Left renal cortex interstitium (tissue), 4 donors: ENCODE data around the gene SERPINA4. TPM values are rescaled to one million over a fixed set of nuclear protein-coding genes. Genes with fewer than 3 reads are reported as not detected.
"Not testable (repeated sequence)": the region's sequence is repeated elsewhere in the genome, so short reads cannot be mapped to it uniquely, and the experiment has no call there.

Experiments
- DNase-seq, 4 donors: peaks; one replicate each; pipeline ENCODE4 v3.0.0-alpha.2; 2013; ENCODE audit warnings: low read depth in 4 of 4, low spot score in 2 of 4, missing footprints in 1 of 4
- polyA plus RNA-seq, 4 donors: library from polyadenylated mRNA; unstranded; fragments of 120-200 nt; gene quantifications; one replicate each; pipeline ENCODE4 v1.2.1, GENCODE V29; 2013; ENCODE audit not compliant: insufficient read length in 4 of 4

The SERPINA4 gene
- polyA plus RNA-seq, 4 donors, result 1.0 to 3.8 (median 1.3) TPM

DNA sequence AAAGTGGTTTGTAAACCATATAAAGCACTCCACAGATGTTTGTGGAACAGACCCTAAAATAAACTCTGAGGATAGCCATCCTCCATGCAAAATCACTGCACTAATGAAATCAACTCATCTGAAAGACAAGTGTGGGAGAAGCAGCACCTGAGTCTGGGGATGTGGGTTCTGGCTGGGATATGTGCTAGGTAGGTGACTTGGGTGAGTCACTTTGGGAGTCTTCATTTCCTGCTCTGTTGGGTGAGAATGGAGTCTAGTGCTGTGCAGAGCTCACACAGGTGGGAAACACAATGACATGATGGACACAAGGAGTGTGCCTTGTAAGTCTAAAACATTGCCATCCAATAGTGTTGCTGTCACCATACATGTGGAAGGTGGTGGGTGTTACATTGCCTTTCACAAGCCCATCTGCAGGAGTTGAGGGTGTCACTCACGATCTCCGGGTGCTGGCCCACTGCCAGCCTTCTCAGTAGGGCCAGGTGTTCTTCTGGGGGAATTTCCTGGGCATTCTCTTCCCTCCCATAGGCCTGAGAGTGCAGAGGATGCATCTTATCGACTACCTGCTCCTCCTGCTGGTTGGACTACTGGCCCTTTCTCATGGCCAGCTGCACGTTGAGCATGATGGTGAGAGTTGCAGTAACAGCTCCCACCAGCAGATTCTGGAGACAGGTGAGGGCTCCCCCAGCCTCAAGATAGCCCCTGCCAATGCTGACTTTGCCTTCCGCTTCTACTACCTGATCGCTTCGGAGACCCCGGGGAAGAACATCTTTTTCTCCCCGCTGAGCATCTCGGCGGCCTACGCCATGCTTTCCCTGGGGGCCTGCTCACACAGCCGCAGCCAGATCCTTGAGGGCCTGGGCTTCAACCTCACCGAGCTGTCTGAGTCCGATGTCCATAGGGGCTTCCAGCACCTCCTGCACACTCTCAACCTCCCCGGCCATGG lies 2.0 kb downstream of the SERPINA4 start:
- DNase-seq, result no peak

DNA sequence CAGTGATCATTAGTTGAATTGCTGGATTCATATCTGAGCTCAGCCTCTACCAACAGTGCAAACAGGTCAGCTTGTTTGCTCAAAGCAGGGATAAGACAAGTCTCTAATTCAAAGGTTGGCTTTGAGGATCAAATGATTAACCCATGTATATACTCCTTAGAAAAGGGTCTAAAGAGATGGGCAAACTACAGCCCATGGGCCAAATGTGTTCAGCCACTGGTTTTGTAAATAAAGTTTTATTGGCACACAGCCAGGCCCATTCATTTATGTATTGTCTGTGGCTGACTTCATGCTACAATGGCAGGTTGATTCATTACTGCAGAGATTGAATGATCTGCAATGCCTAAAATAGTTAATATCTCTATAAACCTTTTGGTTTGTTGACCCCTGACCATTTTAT lies 3.1 kb downstream of the SERPINA4 start:
- no peak for DNase-seq

DNA sequence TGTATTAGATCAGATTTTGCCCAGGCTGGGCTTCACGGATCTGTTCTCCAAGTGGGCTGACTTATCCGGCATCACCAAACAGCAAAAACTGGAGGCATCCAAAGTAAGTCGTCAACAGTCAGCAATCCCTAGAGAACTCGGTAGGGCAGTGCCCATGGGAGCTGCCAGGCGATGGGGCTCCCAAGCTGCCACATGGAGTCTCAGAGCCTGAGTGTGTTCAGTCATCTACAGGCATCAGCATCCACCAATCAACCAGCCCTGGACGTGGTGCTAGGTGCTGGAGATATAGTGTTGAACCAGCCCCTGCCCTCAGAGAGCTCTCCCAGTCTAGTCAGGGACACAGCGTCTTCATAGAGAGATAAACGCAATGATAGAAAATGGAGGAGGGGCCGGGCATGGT lies 6.9 kb downstream of the SERPINA4 start:
- DNase-seq, result no peak

DNA sequence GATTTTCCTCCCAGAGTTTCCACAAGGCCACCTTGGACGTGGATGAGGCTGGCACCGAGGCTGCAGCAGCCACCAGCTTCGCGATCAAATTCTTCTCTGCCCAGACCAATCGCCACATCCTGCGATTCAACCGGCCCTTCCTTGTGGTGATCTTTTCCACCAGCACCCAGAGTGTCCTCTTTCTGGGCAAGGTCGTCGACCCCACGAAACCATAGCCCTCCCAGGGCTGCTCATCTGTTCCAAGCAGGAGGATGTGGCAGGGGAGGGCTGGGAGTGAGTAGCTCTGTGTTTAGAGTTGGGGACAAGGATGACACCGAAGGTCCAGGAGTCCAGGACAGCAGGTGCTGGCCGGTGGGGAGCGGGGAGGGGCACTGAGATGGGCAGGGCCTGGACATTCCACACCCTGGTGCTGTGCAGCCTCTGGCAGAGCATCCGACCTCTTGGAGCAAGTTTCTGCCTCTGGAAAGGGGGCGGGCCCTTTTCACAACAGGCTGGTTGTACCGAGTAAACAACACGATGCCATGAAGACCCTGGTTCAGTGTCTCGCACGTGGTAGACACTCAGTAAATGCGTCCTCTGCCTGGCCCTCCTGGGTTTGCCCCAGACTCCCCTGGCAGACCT lies 8.2 kb downstream of the SERPINA4 start:
- DNase-seq, result no peak

DNA sequence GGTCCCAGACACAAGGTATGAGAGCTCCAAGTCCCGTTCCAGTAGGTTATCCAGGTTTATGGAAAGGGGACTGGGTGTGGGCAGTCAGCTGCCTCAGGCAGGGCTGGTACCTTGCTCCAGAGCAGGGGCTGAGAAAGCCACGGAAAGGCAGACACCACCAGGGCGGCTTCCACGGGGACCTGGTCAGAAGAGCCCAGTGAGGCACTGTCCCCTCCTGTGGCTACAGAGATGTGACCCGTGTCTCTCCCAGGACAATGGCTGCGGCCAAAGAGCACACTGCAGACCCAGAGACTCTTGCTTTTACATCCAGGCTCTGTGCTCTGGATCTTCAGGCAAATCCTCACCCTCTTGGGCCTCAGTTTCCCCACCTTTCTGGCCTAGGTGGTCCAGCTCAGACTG lies 8.8 kb downstream of the SERPINA4 start:
- DNase-seq, result no peak

DNA sequence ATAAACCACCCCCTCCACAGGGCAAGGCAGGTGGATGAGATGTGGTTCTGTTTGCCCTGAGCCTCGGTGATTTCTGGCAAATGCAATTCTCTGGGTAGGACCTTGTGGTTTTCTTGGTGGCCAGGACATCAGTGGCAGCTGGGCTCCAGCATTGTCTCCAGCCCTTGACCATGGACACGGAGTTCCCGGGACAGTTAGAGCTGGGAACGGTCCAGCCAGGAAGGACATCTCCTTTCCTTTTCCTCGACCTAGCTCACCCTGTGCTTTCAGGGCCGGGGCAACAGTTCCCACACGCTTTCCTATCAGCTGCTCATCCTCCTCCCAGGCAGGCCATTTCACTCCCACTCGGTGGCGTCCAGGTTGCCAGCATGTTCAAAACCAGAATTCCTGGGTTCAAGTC lies 9.2 kb downstream of the SERPINA4 start:
- DNase-seq, result no peak

DNA sequence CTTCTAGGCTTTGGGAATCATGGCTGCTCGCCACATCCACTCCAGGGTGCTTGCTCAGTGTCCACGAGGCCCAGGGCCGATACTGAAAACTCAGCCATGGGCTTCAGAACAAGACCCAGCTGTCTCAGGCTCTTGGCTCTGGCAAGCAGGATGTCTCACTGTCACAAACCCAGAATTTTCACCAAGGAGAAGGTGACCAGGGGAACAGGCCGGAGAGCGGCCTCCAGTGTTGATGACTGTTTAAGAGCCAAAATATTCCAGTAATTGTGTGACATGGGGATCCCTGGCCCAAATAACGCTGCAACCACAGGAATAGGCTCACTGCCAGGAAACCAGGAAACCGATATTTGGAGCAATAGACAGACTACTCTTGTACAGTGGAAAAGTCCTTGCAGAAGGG lies 10.2 kb downstream of the SERPINA4 start:
- DNase-seq, result no peak

DNA sequence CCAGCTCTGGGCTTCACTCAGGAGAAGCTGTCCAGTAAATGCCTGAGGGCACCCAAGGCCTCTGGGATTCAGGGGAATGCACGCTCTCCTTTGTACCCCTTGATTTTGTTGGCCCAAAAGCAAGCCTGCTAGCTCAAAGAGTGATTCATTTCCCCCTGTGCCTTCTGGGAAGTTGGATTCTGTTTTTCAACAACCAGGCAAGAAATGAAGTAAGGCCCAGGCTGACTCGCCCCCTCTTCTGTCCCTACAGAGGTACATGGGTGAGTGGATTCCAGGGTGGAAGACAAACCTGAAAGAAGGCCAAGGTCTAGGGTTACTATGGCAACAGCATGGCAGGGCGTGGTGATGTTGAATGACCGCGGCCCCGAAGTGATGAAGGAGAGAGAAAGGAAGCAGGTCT lies 10.7 kb downstream of the SERPINA4 start:
- no peak for DNase-seq

DNA sequence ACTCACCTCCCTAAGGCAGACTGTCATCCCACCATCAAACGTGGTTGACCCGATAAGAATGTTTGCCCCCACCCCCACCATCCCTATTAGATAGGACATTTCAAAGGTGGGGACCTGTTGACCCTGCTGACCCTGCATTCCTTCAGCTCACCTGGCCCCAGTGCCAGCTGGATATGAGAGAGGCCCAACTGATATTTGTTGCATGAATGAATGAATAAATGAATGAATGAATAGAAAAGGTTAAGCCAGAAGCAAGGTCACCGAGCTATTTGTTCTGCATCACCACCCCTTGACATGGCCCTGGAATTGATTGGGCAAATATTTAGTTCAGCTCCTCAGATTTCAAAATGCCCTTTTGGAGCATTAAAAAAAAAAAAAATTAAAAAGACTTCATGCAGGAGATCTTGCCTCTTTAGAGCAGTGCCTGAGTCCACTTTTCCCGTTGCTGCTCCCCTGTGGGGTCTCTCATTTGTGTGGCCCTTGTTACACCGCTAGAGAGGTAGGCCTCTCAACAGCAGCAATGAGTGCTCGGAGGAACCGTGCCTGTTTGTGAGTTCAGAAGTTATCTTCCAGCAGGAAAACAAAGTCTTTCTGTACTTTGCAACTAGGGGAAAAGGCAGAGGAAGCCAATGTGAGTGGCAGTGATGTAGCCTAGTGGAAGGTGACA lies 11.5 kb downstream of the SERPINA4 start:
- DNase-seq, result no peak

DNA sequence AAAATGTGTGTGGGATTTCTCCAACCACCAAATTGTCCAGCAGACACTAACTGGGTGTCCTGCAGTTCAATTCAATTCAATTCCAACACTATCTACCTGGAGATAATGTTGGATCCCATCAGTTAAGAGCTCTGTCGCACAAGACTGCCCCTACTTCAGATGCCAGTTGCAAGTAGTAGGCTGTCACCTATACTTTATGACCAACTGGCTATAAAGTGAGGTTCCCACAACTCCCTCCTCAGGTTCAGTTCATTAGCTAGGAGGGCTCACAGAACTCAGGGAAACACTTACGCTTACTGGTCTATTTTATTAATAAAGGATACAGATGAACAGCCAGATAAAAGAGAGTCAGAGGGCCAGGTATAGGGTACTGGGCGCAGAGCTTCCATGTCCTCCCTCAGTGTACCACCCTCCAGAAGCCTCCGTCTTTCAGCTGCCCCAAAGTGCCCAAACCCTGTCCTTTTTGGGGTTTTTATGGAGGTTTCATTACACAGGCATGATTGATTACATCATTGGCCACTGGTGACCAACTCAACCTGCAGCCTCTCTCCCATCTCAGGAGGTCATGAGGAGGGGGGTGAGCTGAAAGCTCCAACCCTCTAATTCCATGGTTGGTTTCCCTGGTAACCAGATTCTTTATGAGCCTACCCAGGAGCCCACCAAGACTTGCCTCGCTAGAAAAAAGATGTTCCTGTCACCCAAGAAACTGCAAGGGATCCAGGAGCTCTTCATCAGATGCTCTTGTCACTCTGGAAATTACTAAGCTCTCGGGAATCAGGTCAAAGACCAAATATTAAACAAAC lies 12.4 kb downstream of the SERPINA4 start:
- no peak for DNase-seq

DNA sequence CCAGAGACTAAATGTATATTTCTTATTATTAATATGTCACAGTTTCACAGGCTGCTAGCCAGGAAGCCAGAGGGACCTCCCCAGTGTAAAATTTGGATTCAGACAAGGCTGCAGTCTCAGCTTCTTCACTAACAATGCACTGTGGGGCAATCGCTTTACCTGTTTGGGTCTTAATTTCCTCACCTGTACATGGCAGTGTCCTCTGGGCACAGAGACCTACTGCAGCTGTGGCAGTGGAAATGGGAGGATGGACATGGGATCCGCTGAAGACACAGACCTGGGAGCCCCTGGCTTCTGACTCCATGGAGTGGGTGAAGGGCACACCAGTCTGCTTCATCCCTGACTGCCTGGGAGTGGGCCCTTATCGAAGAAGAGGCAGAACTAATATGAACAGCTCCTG lies 13.1 kb downstream of the SERPINA4 start:
- no peak for DNase-seq

DNA sequence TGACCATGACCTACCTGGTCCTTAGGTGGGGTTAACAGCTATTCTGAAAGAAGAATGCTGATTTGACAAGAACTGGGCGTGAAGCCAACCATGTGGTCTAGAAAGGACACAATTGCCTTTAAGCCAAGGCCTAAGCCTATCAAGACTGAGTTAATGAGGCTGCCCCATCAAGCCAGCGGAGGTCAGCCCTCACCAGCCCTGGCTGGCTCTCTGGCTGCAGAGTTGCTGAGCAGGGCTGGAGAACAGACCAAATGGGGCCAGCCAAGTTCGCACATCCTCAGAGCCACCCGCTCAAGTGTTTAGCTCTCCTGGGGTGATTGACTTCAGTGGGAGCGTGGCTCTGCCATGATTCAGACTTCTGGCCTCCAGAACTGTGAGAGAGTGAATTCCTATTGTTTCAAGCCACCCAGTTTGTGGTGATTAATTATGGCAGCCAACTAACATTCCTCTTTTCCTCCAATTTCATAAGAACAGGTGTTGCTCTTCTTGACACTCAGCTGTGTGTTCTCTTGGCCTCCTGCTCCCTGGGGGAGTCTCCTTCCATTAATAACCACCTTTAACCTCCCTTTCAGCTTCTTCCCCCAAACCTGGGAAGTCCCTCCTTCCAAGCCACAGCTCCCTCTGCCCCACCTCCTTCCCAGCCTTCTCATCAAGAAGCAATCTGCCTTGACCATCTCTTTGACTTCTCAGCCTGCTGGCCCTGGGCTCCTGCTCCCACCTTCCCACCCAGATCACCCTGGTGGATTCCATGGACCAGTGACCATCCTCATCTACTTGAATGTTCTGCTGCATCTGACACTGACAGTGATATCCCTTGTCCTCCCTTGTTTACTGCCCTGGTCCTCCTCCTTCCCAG lies 14.7 kb downstream of the SERPINA4 start:
- DNase-seq, result no peak

DNA sequence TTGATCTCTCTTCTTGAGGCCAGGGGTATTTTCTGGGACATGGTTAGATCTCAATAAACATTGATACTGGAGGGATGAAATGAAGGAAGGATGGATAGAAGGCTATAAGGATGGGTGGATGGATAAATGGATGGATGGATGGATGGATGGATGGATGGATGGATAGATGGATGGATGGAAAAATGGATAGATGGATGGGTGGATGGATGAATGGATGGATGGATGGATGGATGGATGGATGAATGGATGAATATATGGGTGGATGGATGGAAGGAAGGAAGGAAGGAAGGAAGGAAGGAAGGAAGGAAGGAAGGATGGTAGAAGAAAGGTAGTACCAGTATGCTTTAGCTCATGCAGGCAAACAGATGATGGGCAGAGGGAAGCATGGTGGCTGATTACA lies 16.2 kb downstream of the SERPINA4 start:
- not testable (repeated sequence) for DNase-seq

DNA sequence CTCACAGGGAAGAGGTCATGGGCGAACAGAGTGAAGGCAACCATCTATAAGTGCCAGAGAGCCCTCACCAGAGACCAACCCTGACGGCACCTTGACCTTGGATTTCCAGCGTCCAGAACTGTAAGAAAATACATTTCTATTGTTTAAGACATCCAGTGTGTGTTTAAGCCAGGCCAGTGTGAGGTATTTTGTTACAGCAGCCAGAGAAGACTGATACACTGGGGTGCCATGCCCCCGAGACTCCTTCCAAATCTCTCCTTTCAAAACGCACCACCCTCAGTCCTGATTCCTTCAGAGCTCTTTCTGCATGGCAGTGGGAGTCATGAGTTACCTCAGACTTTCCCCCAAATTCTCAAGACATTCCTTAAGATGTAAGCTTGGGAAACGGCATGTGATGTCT lies 17.5 kb downstream of the SERPINA4 start:
- no peak for DNase-seq

DNA sequence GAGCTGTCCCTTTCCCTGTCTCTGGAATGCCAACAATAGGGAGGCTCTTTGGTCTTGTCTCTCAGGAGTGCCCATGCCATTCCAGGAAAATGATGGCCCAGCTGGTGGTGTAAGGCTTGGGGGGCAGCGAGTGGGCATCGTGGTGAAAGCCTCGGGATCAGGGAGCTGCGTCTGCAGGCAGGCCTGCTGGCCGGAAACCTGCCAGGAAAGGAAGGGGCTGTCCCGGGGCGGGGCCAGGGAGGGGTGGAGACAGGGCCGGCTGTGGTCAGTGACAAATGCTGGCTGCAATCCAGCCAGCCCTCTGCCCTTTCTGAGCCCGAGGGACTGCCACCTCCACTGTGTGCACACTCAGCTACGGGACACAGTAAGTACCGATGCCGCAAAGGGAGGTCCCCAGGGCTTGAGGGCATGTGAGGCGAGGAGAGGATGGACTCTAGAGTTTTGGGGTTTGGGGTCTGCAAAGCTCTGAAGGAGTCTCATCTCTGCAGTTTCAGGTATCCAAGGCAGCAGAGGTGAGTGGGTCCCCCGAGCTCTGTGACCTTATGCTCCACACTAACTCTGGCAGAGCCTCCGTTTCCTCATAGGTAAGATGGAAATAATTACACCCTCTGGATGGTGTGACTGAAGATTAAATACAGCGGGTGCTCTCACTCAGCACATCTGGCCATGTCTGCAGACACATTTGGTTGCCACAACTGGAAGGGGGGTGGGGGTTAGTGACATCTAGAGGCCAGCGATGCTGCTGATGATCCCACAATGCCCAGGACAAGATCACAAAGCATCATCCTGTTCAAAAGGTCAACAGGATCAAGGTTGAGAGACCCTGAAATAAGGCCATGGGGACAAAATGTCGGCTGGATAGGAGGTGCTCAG lies 20.1 kb downstream of the SERPINA4 start, which contains the start of gene SERPINA5:
TSS of gene SERPINA5 (plus strand) at position 300 of the 873 bp plus-strand sequence. CDS start 5,937 bp downstream, outside the sequence.
- no peak for DNase-seq

DNA sequence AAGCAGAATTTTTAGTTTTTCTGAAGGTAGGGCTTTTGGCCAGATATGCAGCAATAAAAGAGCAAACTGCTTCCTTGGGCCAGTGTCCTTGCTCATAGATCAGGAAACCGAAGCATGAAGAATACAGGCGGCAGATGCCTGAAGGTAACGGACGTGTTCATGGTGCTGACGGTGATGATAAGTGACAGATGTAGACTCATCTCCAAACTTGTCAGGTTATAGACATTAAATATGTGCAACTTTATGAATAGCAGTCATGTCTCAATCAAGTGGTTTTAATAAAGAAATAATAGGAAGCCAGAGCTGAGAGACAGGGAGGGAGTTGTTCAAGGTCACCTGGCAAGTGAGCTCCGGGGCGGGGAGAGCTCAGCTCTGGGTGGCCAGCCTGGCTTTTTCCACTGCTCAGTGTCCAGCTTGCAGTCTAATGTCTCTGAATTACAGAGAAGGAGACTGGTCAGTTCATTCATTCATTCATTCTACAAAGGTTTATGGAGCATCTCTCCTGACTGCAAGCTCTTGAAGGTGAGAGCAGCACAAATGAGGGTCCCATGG lies 21.0 kb downstream of the SERPINA4 start:
- DNase-seq, result no peak

DNA sequence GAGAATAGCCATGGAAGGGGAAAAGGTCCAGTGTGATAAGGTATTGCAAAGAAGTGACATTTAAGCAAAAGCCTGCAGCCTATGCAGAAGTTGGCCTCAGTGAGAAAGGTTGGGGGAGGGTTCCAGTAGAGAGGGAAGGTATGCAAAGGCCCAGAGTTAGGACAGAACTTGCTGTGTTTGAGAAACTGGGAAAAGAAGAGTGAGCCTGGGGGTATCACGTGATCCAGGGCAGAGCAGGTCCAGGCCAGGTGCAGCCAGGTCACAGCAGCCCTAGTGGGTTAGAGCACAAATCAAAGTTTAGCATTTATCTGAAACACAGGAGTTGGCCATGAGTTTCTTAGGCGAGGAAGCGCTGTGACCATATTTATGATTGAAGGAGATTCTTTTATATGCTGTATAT lies 21.6 kb downstream of the SERPINA4 start:
- no peak for DNase-seq

DNA sequence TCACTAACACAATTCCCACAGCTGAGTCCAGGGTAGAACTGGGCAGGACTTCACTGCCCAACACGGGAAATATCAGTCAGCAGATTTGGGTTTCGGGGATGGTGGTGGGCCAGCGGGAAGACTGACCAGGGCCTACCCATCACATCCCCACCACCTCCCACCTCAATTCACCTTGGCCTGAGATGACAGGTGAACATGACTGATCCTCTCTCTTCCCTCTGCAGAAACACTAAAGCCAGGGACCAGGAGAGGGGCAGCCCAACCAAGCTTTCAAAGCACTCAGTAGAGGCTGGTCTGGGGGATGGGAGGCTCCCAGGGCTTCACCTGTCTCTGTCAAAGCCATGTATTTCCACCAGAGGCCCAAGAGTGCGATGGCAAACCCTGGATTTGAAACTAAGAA lies 22.3 kb downstream of the SERPINA4 start:
- no peak for DNase-seq
